ENCODE data around the gene KCNN3.
A peak's percentile ranks its signal among the peaks of the same experiment; 100 is the strongest.

Gene KCNN3

DNA sequence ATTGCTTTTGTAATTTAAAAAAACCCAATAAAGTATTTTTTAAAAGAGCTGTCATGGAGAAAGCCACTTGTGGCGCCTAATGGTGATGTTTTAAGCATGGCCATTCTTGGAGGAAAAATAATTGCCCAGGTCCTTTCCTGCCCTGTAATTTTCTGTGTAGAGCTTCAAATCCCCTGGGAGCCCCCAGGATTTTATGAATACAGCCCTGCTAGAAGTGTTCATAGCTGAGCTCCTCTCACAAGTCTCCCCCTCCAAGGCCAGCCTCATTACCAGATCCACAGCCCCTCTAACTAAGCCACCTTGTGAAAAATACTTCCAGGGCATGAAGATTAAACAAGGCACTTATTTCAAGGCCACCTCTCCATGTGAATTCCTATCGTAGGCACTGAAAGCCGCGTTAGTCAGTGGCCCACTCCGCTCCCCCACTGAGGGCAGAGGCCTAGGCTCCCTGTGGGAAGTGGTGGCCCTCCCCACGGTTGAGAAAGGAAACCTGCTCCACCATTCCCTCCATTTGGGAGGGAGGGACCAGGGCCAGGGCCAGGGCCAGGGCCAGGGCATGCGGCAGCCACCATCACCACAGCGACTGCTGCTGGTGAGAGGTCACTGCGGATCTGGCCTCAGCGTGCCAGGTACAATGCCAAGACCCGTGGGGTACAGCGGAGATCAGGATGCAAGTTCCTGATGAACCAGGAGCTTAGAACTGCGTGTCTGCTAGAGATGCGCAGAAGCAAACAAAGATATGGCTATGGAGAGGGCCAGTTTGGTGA, 83.1 kb downstream of the KCNN3 start:
- peak; percentile 53 to 77 for DNase-seq

- no peak for DNase-seq
These were observed 85.1 kb downstream of the KCNN3 start for GRCh38 chr1:154784924-154785531.

DNA sequence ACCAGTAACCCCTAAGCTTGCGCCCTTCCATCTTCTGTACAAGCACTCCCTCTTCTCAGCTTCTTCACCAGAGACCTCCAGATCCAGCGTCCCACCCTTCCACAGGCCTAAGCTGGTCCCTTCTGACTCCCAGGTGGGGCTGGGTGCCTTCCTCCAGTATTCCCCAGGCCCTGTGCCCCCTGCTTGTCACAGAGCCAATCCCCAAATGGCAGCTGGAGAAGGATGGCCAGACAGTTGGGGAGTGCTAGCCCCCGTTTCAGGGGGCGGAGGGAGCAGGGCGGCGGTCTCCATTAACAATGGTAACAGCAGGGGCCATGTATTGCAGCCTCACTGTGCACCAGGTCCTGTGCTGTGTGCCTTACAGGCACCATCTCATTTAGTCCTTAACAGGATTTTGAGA, 85.7 kb downstream of the KCNN3 start:
- no peak for DNase-seq

- no peak for DNase-seq
These were observed 86.1 kb downstream of the KCNN3 start for GRCh38 chr1:154783976-154784375.

- DNase-seq: no peak
These were observed 89.5 kb downstream of the KCNN3 start for GRCh38 chr1:154780541-154780940.

DNA sequence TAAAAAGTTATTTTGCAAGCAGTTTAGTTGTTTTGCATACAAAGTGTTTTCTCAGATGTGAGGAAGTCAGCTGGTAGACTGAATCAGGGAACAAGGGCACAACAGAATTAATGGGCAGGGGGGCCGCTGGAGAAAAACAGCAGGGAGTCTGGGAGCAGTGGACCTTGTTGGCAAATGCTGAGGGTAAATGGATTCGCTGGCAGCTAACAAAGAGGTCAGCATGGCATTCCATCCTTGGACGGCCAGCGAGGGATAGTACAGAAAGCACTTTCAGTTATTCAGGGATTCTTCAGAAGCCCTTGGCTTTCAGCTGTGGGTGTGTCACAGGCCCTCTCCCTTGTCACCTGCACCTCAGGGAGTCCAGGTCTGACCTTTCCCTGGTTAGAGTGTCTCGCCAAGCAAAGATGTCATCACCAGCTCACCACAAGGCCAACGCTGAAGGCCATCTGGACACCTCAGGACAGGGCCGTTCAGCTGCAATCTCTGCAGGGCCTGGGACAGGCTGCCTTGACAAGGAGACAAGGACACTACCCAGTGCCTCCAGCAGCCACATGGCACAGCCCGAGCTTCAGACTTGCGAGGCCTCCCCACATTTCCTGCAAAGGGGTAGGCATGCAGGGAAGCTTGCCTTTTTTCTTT, 90.4 kb downstream of the KCNN3 start:
- no peak for DNase-seq

GRCh38 chr1:154778944-154779343, 91.1 kb downstream of the KCNN3 start:
- DNase-seq: no peak

DNA sequence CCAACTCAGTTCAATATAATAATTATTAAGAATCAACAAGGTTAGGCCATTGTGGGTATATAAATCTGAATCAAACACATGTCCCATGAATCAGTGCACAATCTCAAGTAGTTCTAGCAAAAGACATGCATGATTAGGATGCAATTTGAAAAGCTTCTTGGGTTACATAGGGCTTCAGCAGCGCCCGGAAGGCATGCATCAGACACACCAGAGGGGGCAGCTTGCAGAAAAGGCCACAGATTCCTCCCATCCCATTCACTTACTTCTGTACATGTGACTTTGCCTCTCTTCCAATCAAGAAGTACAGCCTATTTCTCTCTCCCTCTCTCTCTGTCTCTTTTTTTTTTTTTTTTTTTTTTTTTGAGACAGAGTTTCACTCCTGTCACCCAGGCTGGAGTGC, 91.8 kb downstream of the KCNN3 start:
- no peak for DNase-seq

DNA sequence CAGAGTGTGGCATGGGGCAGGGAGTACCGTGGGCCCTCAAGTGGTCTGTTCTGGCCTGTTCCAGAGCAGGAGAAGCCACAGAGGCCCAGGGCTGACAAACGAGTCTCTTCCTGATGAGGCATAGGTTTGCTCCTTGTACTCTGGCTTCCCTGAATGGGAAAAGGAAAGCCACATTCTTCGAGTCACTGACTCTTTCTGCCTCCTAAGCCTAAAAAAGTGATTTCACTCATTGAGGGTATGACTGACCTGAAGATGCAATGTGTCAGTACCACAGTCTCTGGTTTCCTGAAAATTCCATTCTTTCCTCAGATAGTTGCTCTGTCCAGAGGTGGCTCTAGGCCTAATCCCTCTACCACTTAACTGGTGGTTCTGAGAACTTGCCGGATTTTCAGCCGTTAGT, 92.3 kb downstream of the KCNN3 start:
- DNase-seq: no peak

DNA sequence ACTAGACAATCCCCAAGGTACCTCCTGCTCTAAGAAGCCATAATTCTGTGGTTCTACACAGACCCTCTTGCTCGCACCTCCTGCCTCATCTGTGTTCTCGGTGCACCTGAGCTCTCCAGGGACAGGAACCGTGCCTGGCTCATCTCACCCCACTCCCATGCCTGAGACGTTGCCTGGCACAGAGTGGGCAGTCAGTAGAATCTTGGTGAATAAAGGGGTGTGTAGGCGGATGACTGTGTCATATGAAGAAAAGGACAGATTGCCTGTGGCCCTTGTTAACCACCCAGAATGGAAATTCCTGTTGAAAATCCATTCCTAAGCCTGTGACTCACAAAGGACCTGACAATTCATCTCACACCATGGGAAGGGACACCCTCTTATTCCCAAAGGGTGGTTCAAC, 92.9 kb downstream of the KCNN3 start:
- DNase-seq: no peak

GRCh38 chr1:154775621-154776605, 94.2 kb downstream of the KCNN3 start:
- DNase-seq: no peak

GRCh38 chr1:154774175-154774855, 95.8 kb downstream of the KCNN3 start:
- DNase-seq: no peak

DNA sequence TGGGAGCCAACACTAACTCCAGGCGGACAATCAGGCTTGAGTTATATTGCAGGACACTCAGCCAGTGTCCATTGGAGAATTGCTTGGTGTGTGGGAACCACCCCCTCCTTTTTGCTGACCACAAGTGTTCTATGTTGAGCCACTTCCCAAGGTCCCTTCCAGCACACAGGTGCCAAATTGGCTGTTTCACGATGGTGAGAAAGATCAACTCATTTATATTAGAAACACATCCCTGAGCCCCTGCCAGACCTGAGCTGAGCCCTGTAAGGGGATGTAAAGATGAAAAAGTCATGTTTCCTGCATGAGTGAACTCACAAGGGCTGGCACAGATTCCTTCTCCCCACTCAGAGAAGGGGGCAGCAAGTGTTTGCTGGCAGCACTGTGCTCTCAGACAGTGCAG, 96.5 kb downstream of the KCNN3 start:
- DNase-seq: peak; percentile 57 to 79

DNA sequence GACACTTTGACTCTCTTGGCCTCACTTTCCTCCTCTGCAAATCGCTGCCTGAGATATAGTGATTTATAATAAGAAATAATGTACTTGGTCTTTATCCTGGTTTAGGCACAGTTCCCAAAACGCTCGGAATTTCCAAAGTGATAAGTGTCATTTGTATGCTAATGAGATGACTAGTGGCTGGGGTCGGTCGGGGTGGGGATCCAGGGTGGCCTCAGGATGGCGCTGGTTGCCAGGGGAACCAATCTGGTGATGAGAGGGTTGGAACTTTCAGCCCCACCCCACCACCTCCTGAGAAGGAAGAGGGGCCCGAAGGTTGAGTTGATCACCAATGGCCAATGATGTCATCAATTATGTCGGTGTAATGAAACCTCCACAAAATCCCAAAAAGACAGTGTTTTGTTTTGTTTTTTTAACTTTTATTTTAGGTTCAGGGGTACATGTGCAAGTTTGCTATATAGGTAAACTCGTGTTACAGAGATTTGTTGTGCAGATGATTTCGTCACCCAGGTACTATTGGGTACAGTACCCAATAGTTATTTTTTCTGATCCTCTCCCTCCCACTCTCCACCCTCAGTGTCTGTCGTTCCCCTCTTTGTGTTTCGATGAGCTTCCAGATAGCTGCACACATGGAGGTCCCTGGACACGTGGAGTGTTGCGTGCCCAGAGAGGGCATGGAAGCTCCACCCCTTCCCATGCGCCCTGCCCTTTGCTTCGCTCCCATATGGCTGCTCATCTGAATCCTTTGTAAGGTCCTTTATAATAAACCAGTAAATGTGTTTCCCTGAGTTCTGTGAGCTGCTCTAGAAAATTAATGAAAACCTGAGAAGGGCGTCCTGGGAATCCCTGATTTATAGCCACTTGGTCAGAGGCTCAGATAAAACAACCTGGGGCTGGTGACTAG, 97.2 kb downstream of the KCNN3 start:
- peak; percentile 34 to 57 for DNase-seq

DNA sequence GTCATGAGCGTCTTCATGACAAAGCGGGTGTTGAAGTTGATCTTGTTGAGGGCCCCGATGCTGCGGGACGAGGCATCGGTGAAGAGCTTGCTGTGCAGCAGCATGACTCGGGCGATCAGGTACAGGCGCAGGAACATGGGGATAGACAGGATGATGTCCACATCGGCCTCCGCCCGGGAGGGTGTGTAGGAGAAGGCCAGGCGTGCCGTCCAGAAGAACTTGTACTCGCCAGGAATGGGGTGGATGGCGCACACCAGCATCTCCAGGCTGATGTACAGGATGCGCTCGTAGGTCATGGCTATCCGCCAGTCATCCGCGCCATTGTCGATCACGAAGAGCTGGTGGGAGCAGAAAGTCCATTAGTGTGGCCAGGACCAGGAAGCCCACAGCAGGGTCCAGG, 98.0 kb downstream of the KCNN3 start:
- no peak for DNase-seq

GRCh38 chr1:154770897-154771594, 99.0 kb downstream of the KCNN3 start:
- DNase-seq: no peak

DNA sequence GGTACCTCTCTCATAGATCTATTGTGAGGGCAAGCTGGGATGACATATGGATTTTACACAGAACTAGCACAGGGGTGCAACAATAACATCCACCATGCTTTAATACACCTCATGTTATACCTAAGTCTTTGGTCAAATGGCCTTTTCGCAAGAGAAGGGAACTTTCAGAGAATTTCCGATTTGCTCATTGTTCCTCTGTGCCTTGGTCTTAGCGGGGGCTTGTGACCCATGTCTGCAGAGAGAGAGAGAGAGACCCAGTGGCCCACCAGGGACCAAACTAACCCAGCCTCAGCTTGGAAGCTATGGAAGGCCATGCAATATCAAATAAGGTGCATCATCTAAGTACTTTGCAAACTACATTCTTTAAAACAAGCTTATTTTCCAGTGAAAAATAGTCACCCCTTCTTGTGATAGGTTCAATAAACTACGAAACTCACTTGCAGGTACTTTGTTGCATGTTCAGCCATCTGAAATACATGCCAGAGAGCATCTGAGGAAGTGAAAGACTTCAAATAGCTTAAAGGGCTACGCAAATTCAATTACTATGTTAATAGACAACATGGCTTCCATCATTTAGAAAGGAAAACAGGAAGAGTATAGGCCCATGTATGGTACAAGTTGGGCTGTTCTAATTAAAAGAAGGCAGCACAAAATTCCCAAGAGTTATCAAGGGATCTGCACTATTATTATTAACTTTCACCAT, 100.7 kb downstream of the KCNN3 start:
- DNase-seq: no peak

GRCh38 chr1:154768456-154769125, 101.5 kb downstream of the KCNN3 start:
- DNase-seq: no peak
